K562 (cell line): Measurements from ENCODE around the gene PRKCSH. TPM values are rescaled to one million over a fixed set of nuclear protein-coding genes. Genes with fewer than 3 reads are reported as not detected.

Experiments
- CBX5 ChIP-seq: IDR thresholded peaks from 2 replicates; pipeline ENCODE4 v1.6.1; 2014; ENCODE audit warnings: low read depth, borderline replicate concordance
- CHCHD3 ChIP-seq: fragments of 250-450 bp; sonication (Bioruptor Pico); IDR thresholded peaks from 2 replicates; pipeline ENCODE4 v2.1.2; 2022; ENCODE audit warnings: mild to moderate bottlenecking
- CTCFL ChIP-seq: IDR thresholded peaks from 2 replicates; pipeline ENCODE4 v1.6.1; 2011; ENCODE audit warnings: borderline replicate concordance, low read depth, mild to moderate bottlenecking, moderate library complexity, low read length; ENCODE audit not compliant: insufficient read depth, poor library complexity, severe bottlenecking
- EGR1 ChIP-seq: fragments of 450-650 bp; conservative IDR thresholded peaks from 2 replicates; pipeline ENCODE4 v1.6.1; 2017; ENCODE audit warnings: mild to moderate bottlenecking
- ELF1 ChIP-seq: fragments of 200-800 bp; sonication (Bioruptor generic); IDR thresholded peaks from 2 replicates; pipeline ENCODE4 v1.6.1; 2016; ENCODE audit warnings: missing genetic modification characterization, missing compliant biosample characterization
- EZH2 ChIP-seq: IDR thresholded peaks from 2 replicates; pipeline ENCODE4 v1.6.1; 2012; ENCODE audit warnings: low read depth, mild to moderate bottlenecking, inconsistent platforms, low read length, borderline replicate concordance
- HBP1 ChIP-seq: fragments of 450-650 bp; formaldehyde crosslinking; IDR thresholded peaks from 2 replicates; pipeline ENCODE4 v1.4.0; 2022; ENCODE audit warnings: missing genetic modification characterization
- HES1 ChIP-seq: fragments of 450-650 bp; IDR thresholded peaks from 2 replicates; pipeline ENCODE4 v1.6.1; 2016; ENCODE audit warnings: low read depth, mild to moderate bottlenecking, moderate library complexity
- HINFP ChIP-seq: fragments of 450-650 bp; conservative IDR thresholded peaks from 2 replicates; pipeline ENCODE4 v1.6.1; 2016; ENCODE audit warnings: missing genetic modification characterization, low read depth, mild to moderate bottlenecking, control low read depth, missing compliant biosample characterization
- MAFF ChIP-seq: IDR thresholded peaks from 2 replicates; pipeline ENCODE4 v1.6.1; 2012; ENCODE audit warnings: low read length, improper control_type of control experiment
- MCM2 ChIP-seq: fragments of 450-650 bp; IDR thresholded peaks from 2 replicates; pipeline ENCODE4 v1.6.1; 2017; ENCODE audit warnings: low read depth, mild to moderate bottlenecking
- MEF2D ChIP-seq: conservative IDR thresholded peaks from 2 replicates; pipeline ENCODE4 v1.6.1; 2016; ENCODE audit warnings: low read depth, missing genetic modification characterization, missing compliant biosample characterization
- PHTF2 ChIP-seq: fragments of 250-450 bp; sonication (Bioruptor Pico); IDR thresholded peaks from 2 replicates; pipeline ENCODE4 v1.5.0; 2021; ENCODE audit warnings: mild to moderate bottlenecking
- PML ChIP-seq: IDR thresholded peaks from 2 replicates; pipeline ENCODE4 v1.6.1; 2012; ENCODE audit warnings: low read length, inconsistent platforms
- RHOXF2B ChIP-seq: fragments of 250-450 bp; sonication (Bioruptor Pico); conservative IDR thresholded peaks from 2 replicates; pipeline ENCODE4 v1.5.1; 2021
- RUNX1 ChIP-seq: sonication (generic); IDR thresholded peaks from 2 replicates; pipeline ENCODE4 v1.6.1; 2016; ENCODE audit warnings: antibody characterized with exemption, low read depth
- SMARCA4 ChIP-seq: fragments of 450-650 bp; IDR thresholded peaks from 2 replicates; pipeline ENCODE4 v1.6.1; 2016
- SREBF1 ChIP-seq: fragments of 150-350 bp; IDR thresholded peaks from 2 replicates; pipeline ENCODE4 v1.6.1; 2014; ENCODE audit warnings: antibody characterized with exemption, low read depth, low read length, borderline replicate concordance
- TRIM28 ChIP-seq: fragments of 450-650 bp; IDR thresholded peaks from 2 replicates; pipeline ENCODE4 v1.6.1; 2017
- ZNF280A ChIP-seq: fragments of 450-650 bp; IDR thresholded peaks from 2 replicates; pipeline ENCODE4 v1.6.1; 2018; ENCODE audit warnings: mild to moderate bottlenecking, low read depth; ENCODE audit not compliant: partially characterized antibody
- polyA plus RNA-seq, 8 experiments: library from polyadenylated mRNA; depleted of rRNA in 4 of 8; stranded (reverse) in 5 of 8; unstranded in 3 of 8; fragments of >200 nt; fragmentation: Nextera tagmentation in 2 of 8; fragmentation: Illumina TruSeq in 1 of 8; extraction: Ambion mirVana in 2 of 8; extraction: Trizol in 1 of 8; gene quantifications; 2 replicates each; pipeline versions ENCODE4 v1.2.1 to v1.2.3, GENCODE V29; 2011 to 2014; ENCODE audit warnings: inconsistent platforms in 1 of 8, missing spikeins in 1 of 8
- total RNA-seq, 7 experiments: library from RNA; depleted of rRNA in 6 of 7; stranded (reverse); fragments of >200 nt in 6 of 7; fragmentation: Illumina TruSeq in 2 of 7; extraction: Trizol in 2 of 7; gene quantifications; 2 replicates each; pipeline versions ENCODE4 v1.2.1 to v1.2.3, GENCODE V29; 2011 to 2021; ENCODE audit warnings: low replicate concordance in 1 of 7

Gene PRKCSH
- total and polyA plus RNA-seq, 9 of the 15 experiments (the other 6 are each of a cell fraction or from before 2014, with no cell fraction given), result 2.3 to 297 (median 48.1) TPM

- TF ChIP-seq HINFP (tag) (peak; percentile 44; the same call in 1 of the 2 replicates), HES1 (peak; percentile 61; the same call in 1 of the 2 replicates), RUNX1 (no peak), CTCFL (peak; percentile 86), PML (no peak), MCM2 (no peak), ZNF280A (no peak), EGR1 (peak; percentile 81), MEF2D (tag) (0 out of 2 replicates have a peak, but pooled peaks have one; percentile 45), RHOXF2B (CRISPR knock-in tag) (no peak), TRIM28 (no peak), SMARCA4 (no peak), PHTF2 (CRISPR knock-in tag) (no peak), CHCHD3 (no peak), MAFF (no peak), ELF1 (tag) (peak; percentile 89), HBP1 (CRISPR knock-in tag) (no peak), SREBF1 (peak; percentile 46; the same call in 1 of the 2 replicates), EZH2 (no peak), CBX5 (no peak)
Measured at GRCh38 chr19:11435057-11435832, at the start of gene PRKCSH, which contains the start of gene ODAD3 (continued).
